ENCODE data around the gene MROH7.

The MROH7 gene

DNA sequence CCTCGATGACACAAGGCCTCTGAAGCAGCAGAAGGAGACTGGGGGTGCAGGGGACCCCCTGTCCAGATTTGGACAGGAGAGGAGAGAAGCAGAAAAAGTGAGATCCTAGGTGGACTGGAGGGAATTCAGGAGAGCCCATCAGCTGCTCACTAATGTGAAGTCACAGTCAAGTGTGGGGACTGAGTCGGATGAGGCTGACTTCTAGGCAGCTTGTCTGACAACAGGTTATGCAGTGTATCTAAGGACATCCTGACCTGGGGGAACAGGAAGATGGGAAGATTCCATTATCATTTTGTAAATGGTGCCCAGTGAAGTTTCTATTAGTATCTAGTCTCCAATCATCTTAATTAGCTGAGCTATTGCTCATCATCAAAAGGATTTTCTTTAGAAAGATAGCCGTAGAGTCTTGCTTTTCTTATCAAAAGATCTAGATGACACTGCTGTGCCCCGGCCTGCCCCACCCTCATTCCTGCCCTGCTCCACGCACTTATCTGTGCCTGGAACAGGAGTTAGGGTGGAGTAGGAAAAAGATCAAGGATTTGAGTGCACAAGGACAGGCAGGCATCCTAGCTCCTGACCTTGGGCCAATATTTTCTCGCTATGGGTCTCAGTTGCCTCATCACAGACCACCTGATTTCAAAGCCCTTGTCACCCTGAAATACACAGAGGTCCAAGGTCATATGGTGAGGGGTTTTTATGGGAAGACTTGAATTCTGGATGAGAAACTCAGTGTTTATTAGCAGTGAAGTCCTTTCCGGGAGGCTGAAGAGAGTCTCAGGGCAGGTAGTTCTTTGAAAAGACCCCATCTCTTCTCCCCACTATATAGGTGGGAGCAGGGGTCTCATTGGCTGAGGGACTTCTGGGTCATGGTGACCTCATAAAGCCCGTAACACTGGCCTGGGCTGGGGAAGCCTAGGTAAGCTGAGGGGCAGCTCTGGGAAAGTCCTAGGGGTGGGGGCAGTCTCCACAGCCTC is at the start of gene MROH7:
TSS of gene MROH7 (plus strand) at position 924 of the 974 bp plus-strand sequence. CDS start 11,141 bp downstream, outside the sequence.
- Histone ChIP-seq H3K9me3 (ENCODE audit: control insufficient read depth in 2 of 2, low read length in 2 of 2) (peaks cover 5 to 7% of the 10 kb centered on the region in 2 donors), H3K27ac (ENCODE audit: low read depth in 2 of 2, low read length in 2 of 2) (peak within 1 kb of the TSS; percentile 89 to 91)

DNA sequence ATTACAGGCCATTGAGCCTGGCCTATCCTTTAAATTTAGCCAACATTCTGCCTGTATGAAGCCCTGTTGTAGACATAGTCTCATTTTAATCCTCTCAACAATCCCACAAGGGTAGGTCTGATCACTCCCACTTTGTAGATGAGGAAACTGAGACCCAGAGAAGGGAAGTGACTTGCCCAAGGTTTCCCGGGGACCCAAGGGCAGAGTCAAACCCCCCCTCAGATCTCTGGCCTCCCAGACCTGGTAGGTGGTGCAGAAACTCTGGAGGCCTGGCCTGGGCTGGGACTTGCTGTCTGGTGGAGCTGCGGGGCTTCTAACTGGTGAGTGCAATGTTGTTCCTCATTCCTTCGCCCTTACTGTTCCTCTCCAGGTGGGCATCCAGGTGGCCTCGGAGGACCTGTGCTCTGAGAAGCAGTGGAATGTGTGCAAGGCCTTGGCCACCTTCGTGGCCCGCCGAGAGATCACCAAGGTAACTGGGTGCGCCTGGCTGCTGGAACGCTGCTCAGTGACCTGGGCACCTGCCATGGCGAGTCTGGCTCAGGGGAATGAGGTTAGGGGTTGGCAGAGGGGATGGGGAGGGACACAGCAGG is 47.9 kb upstream of the MROH7 start:
- Histone ChIP-seq H3K4me1 (ENCODE audit: control insufficient read depth in 2 of 2, insufficient read depth in 2 of 2, low read length in 2 of 2) (no peaks in the 10 kb centered on the region), H3K4me3 (ENCODE audit: low read length in 2 of 2) (no peak overlapping the region), H3K27ac (ENCODE audit: low read depth in 2 of 2, low read length in 2 of 2) (no peak overlapping the region), H3K36me3 (ENCODE audit: control insufficient read depth in 2 of 2, insufficient read depth in 2 of 2, low read length in 2 of 2) (peaks cover 39 to 67% of the 10 kb centered on the region in 2 donors), H3K27me3 (ENCODE audit: control insufficient read depth in 2 of 2, insufficient read depth in 2 of 2, low read length in 2 of 2) (no peaks in the 10 kb centered on the region), H3K9me3 (ENCODE audit: control insufficient read depth in 2 of 2, low read length in 2 of 2) (no peaks in the 10 kb centered on the region), H3K9ac (ENCODE audit: low read depth in 1 of 2, low read length in 2 of 2) (no peak overlapping the region)

More for the DNA sequence above, at the start of gene MROH7:
- Histone ChIP-seq H3K4me1 (ENCODE audit: control insufficient read depth in 2 of 2, insufficient read depth in 2 of 2, low read length in 2 of 2) (peaks cover 18 to 34% of the 10 kb centered on the region in 2 donors), H3K9ac (ENCODE audit: low read depth in 1 of 2, low read length in 2 of 2) (peak within 1 kb of the TSS in 1 of 2 donors; percentile 60), H3K36me3 (ENCODE audit: control insufficient read depth in 2 of 2, insufficient read depth in 2 of 2, low read length in 2 of 2) (no peaks in the 10 kb centered on the region), H3K4me3 (ENCODE audit: low read length in 2 of 2) (peak within 1 kb of the TSS; percentile 5 to 26), H3K27me3 (ENCODE audit: control insufficient read depth in 2 of 2, insufficient read depth in 2 of 2, low read length in 2 of 2) (no peaks in the 10 kb centered on the region)

DNA sequence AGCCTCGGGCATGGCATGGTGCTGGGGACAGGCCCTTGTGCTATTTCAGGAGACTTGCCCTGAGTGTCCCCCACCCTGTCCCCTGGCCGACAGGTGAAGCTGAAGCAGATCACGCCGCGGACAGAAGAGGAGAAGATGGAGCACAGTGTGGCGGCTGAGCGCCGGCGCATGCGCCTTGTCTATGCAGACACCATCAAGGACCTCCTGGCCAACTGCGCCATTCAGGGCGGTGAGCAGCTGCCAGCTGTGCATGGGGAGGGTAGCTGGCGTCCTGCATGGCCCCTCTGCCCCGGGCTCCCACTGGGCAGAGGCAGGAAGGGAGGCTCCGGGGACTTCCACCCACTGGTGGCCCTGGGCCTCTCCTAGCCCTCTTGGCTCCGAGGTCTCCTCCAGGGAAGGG is 47.1 kb upstream of the MROH7 start:
- no peaks in the 10 kb centered on the region for H3K27me3 ChIP-seq (ENCODE audit: control insufficient read depth in 2 of 2, insufficient read depth in 2 of 2, low read length in 2 of 2)
- no peaks in the 10 kb centered on the region for H3K9me3 ChIP-seq (ENCODE audit: control insufficient read depth in 2 of 2, low read length in 2 of 2)
- no peak overlapping the region for H3K27ac ChIP-seq (ENCODE audit: low read depth in 2 of 2, low read length in 2 of 2)
- H3K9ac ChIP-seq (ENCODE audit: low read depth in 1 of 2, low read length in 2 of 2), result no peak overlapping the region
- H3K36me3 ChIP-seq (ENCODE audit: control insufficient read depth in 2 of 2, insufficient read depth in 2 of 2, low read length in 2 of 2), result peaks cover 43 to 69% of the 10 kb centered on the region in 2 donors
- no peak overlapping the region for H3K4me3 ChIP-seq (ENCODE audit: low read length in 2 of 2)
- H3K4me1 ChIP-seq (ENCODE audit: control insufficient read depth in 2 of 2, insufficient read depth in 2 of 2, low read length in 2 of 2), result no peaks in the 10 kb centered on the region

DNA sequence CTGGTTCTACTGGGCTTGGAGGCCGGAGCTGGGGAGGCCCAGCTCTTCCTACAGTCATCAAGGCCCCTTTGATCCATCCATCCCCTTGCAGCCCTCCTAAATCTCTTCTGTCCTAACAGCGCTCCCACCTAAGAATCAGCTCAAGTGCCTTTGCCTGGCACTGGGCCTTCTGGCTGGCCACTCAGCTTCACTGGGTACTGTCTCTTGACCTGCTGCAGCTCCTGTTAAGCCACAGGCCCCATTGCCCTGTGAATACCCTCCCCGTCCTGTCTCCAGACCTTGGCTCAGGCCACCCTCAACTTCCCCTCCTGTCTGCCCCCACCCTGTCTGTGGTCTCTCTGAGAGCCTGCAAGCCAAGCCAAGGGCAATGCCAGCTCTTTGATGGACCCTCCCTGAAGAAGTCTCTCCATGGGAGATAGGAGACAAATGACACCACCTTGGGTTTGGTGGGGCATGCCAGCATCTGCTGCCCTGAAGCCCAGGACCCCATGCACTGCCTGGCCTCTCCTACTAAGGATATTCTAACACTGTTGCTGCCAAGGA is 45.6 kb upstream of the MROH7 start:
- no peaks in the 10 kb centered on the region for H3K4me1 ChIP-seq (ENCODE audit: control insufficient read depth in 2 of 2, insufficient read depth in 2 of 2, low read length in 2 of 2)

DNA sequence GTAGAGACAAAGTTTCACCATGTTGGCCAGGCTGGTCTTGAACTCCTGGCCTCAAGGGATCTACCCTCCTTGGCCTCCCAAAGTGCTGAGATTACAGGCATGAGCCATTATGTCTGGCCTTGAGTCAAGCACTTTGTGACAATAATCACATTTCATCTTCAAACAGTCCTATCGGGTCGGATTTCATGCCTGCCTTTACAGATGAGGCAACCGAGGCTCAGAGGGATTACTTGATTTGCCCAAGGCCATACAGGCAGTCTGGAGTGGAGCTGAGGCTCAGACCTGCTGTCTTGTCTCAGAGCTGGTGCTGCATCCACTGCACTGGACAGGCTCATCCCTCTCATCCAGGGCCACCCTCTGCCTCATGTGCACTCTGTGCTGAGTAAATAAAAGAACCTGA is 44.8 kb upstream of the MROH7 start:
- H3K9ac ChIP-seq (ENCODE audit: low read depth in 1 of 2, low read length in 2 of 2), result no peak overlapping the region
- H3K27me3 ChIP-seq (ENCODE audit: control insufficient read depth in 2 of 2, insufficient read depth in 2 of 2, low read length in 2 of 2), result no peaks in the 10 kb centered on the region
- H3K27ac ChIP-seq (ENCODE audit: low read depth in 2 of 2, low read length in 2 of 2), result no peak overlapping the region
- H3K9me3 ChIP-seq (ENCODE audit: control insufficient read depth in 2 of 2, low read length in 2 of 2), result no peaks in the 10 kb centered on the region
- H3K36me3 ChIP-seq (ENCODE audit: control insufficient read depth in 2 of 2, insufficient read depth in 2 of 2, low read length in 2 of 2), result peaks cover 52 to 70% of the 10 kb centered on the region in 2 donors
- no peak overlapping the region for H3K4me3 ChIP-seq (ENCODE audit: low read length in 2 of 2)
- H3K4me1 ChIP-seq (ENCODE audit: control insufficient read depth in 2 of 2, insufficient read depth in 2 of 2, low read length in 2 of 2), result no peaks in the 10 kb centered on the region

More for the DNA sequence above, 45.6 kb upstream of the MROH7 start:
- H3K9me3 ChIP-seq (ENCODE audit: control insufficient read depth in 2 of 2, low read length in 2 of 2), result no peaks in the 10 kb centered on the region
- H3K4me3 ChIP-seq (ENCODE audit: low read length in 2 of 2), result no peak overlapping the region
- H3K27ac ChIP-seq (ENCODE audit: low read depth in 2 of 2, low read length in 2 of 2), result no peak overlapping the region
- peaks cover 45 to 71% of the 10 kb centered on the region in 2 donors for H3K36me3 ChIP-seq (ENCODE audit: control insufficient read depth in 2 of 2, insufficient read depth in 2 of 2, low read length in 2 of 2)
- H3K27me3 ChIP-seq (ENCODE audit: control insufficient read depth in 2 of 2, insufficient read depth in 2 of 2, low read length in 2 of 2), result no peaks in the 10 kb centered on the region
- no peak overlapping the region for H3K9ac ChIP-seq (ENCODE audit: low read depth in 1 of 2, low read length in 2 of 2)

DNA sequence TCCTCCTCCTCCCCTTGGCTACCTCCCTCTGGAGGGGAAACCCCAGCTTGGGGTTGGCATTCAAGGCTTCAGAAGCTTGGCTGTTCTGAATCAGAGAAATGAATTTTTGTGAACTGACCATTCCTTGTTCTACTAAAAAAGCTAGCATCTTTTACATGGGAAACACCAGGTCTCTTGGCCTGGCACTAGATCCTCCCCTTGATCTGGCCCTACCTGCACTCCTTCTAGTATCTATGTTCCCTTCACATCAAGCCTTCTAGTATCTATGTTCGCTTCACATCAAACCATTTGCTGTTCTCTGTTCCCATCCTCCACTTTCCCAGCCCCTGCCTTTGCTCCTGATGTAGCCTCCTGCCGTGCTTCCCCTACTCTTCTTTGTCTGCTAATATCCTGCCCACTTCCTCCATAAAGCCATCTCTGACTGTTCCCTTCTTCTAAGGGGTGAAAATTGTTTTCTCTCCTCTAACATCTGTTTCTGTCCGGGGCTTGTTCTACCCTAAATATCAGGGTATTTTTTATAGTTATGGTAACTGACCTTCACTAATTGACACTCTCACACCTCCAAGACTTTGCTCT is 44.0 kb upstream of the MROH7 start:
- no peaks in the 10 kb centered on the region for H3K9me3 ChIP-seq (ENCODE audit: control insufficient read depth in 2 of 2, low read length in 2 of 2)

DNA sequence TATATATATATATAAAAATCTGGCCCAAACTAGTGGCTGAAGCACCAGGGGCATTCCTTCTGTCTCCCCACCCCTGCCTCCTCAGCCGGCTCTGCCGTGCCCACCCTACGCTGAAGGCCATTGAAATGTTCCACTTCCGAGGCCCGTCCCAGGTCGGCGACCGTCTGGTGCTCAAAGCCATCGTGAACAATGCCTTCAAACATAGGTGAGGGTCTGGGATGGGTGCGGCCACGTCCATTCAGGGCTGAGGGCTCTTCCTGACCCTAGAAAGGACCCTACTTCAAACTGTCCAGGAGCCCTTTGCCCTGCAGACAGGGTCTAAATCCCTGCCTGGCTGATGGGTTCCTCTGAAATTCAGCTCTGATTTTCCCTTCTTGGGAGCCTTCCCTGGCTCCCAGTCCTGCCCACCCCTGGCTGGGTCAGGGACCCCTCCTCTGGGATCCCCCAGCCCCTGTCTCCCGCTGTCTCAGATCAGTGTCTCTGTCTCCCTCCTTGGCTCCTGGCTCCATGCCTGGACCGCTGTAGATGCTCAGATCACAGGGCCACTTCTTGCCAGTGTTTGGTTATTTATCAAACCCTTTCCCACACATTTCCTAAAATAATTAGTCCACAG is 42.3 kb upstream of the MROH7 start:
- peaks cover 40 to 53% of the 10 kb centered on the region in 2 donors for H3K36me3 ChIP-seq (ENCODE audit: control insufficient read depth in 2 of 2, insufficient read depth in 2 of 2, low read length in 2 of 2)
- no peak overlapping the region for H3K27ac ChIP-seq (ENCODE audit: low read depth in 2 of 2, low read length in 2 of 2)
- H3K9me3 ChIP-seq (ENCODE audit: control insufficient read depth in 2 of 2, low read length in 2 of 2), result no peaks in the 10 kb centered on the region
- peaks cover 4 to 8% of the 10 kb centered on the region in 2 donors for H3K4me1 ChIP-seq (ENCODE audit: control insufficient read depth in 2 of 2, insufficient read depth in 2 of 2, low read length in 2 of 2)
- H3K4me3 ChIP-seq (ENCODE audit: low read length in 2 of 2), result no peak overlapping the region
- no peaks in the 10 kb centered on the region for H3K27me3 ChIP-seq (ENCODE audit: control insufficient read depth in 2 of 2, insufficient read depth in 2 of 2, low read length in 2 of 2)
- H3K9ac ChIP-seq (ENCODE audit: low read depth in 1 of 2, low read length in 2 of 2), result no peak overlapping the region

More for the DNA sequence above, 44.0 kb upstream of the MROH7 start:
- H3K4me3 ChIP-seq (ENCODE audit: low read length in 2 of 2), result no peak overlapping the region
- no peaks in the 10 kb centered on the region for H3K4me1 ChIP-seq (ENCODE audit: control insufficient read depth in 2 of 2, insufficient read depth in 2 of 2, low read length in 2 of 2)
- no peaks in the 10 kb centered on the region for H3K27me3 ChIP-seq (ENCODE audit: control insufficient read depth in 2 of 2, insufficient read depth in 2 of 2, low read length in 2 of 2)
- no peak overlapping the region for H3K9ac ChIP-seq (ENCODE audit: low read depth in 1 of 2, low read length in 2 of 2)
- no peak overlapping the region for H3K27ac ChIP-seq (ENCODE audit: low read depth in 2 of 2, low read length in 2 of 2)
- H3K36me3 ChIP-seq (ENCODE audit: control insufficient read depth in 2 of 2, insufficient read depth in 2 of 2, low read length in 2 of 2), result peaks cover 47 to 64% of the 10 kb centered on the region in 2 donors

DNA sequence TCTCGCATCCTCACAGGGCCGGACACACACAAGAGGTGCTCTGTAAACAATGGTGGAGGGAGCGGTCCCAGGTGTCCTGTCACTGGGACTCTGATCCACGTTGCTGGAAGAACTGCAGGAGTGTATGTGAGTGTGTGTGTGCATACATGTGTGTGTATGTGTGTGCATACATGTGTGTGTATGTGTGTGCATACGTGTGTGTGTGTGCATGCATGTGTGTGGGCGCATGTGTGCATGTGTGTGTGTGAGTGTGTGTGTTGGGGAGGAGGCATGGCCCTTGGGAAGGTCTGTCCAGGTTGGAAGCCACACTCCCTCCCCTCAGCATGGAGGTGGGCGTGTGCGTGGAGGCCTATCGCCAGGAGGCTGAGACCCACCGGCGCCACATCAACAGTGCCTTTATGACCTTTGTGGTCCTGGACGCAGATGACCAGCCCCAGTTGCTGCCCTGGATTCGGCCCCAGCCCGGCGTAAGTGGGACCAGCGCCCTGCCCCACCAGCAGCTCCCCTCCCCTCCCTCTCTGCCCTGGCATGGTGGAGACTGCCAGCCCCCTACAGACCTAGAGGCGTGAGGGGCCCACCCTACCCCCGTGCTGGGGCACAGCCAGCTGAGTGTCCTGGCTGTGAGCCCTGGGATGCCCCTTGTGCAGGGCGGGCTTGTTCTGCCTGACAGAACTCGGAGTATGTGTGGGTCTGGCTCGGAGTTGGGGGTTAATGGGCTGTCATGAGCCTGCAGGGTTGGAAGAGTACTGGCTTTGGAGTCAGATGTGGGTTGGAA is 40.5 kb upstream of the MROH7 start:
- Histone ChIP-seq H3K9ac (ENCODE audit: low read depth in 1 of 2, low read length in 2 of 2) (no peak overlapping the region), H3K27ac (ENCODE audit: low read depth in 2 of 2, low read length in 2 of 2) (no peak overlapping the region), H3K9me3 (ENCODE audit: control insufficient read depth in 2 of 2, low read length in 2 of 2) (no peaks in the 10 kb centered on the region), H3K4me3 (ENCODE audit: low read length in 2 of 2) (no peak overlapping the region), H3K27me3 (ENCODE audit: control insufficient read depth in 2 of 2, insufficient read depth in 2 of 2, low read length in 2 of 2) (no peaks in the 10 kb centered on the region), H3K36me3 (ENCODE audit: control insufficient read depth in 2 of 2, insufficient read depth in 2 of 2, low read length in 2 of 2) (peaks cover 41 to 43% of the 10 kb centered on the region in 2 donors), H3K4me1 (ENCODE audit: control insufficient read depth in 2 of 2, insufficient read depth in 2 of 2, low read length in 2 of 2) (peaks cover 7 to 15% of the 10 kb centered on the region in 2 donors)

DNA sequence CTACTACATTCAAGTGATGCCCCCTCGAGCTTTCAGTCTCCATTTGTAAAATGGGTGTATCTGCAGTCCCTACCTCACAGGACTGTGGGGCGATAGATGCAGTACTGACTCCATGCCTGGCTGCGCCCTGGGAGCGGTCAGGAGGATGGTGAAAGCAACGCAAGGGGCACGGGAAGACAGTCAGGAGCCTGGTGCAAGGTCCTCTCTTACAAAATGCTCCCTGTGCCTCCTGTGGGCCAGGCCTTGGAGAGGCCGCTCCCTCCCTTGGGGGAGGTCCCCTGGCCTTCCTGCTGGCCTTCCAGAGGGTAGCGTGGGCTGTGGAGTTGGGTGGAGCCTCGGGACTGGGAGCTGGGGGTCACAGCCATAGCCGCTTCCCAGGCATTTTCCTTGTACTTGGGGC is 39.9 kb upstream of the MROH7 start:
- Histone ChIP-seq H3K36me3 (ENCODE audit: control insufficient read depth in 2 of 2, insufficient read depth in 2 of 2, low read length in 2 of 2) (peaks cover 43% of the 10 kb centered on the region in 2 donors), H3K4me3 (ENCODE audit: low read length in 2 of 2) (no peak overlapping the region), H3K27me3 (ENCODE audit: control insufficient read depth in 2 of 2, insufficient read depth in 2 of 2, low read length in 2 of 2) (no peaks in the 10 kb centered on the region), H3K4me1 (ENCODE audit: control insufficient read depth in 2 of 2, insufficient read depth in 2 of 2, low read length in 2 of 2) (peaks cover 13 to 21% of the 10 kb centered on the region in 2 donors), H3K9me3 (ENCODE audit: control insufficient read depth in 2 of 2, low read length in 2 of 2) (no peaks in the 10 kb centered on the region), H3K9ac (ENCODE audit: low read depth in 1 of 2, low read length in 2 of 2) (no peak overlapping the region), H3K27ac (ENCODE audit: low read depth in 2 of 2, low read length in 2 of 2) (no peak overlapping the region)
